Mucosa of gallbladder (tissue), 1 donor: ENCODE results near the gene MARCHF3. TPM values are rescaled to one million over a fixed set of nuclear protein-coding genes. Genes with fewer than 3 reads are reported as not detected.
"Not testable (repeated sequence)": the region's sequence is repeated elsewhere in the genome, so short reads cannot be mapped to it uniquely, and the experiment has no call there.

Source experiments
- DNase-seq: peaks from one replicate; pipeline ENCODE4 v3.0.0-alpha.2; 2020; ENCODE audit warnings: low spot score
- total RNA-seq: library from RNA; stranded (reverse); gene quantifications from one replicate; pipeline ENCODE4 v1.2.1, GENCODE V29; 2021
- donor health status: DM: no; HTN: no; CAD: no.

The MARCHF3 gene
- total RNA-seq, 1 donor from 2014 or later = 48.2 TPM

DNA sequence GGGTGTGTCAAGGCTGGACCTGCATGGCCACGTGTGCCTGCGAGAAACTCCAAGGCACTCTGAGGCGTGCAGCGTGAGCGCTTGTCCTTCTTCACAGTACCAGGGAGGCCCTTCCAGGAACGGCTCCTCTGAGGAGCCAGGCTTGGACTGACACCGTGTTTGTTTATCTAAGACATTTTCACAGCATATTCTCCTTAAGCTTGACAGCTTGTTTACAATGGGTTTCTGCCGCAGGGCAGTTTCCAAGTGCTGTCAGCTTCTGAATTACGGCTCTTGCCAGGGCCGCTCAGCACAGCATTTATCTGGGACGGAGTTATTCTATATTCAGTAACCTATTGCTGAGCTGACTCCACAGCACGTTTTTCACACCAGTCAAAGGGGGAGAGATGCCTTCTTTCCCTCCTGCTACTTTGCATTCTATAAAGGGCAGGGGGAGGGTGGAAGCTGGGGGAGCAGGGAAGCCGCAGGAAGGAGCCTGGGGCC is 155.0 kb downstream of the MARCHF3 start:
- no peak for DNase-seq

DNA sequence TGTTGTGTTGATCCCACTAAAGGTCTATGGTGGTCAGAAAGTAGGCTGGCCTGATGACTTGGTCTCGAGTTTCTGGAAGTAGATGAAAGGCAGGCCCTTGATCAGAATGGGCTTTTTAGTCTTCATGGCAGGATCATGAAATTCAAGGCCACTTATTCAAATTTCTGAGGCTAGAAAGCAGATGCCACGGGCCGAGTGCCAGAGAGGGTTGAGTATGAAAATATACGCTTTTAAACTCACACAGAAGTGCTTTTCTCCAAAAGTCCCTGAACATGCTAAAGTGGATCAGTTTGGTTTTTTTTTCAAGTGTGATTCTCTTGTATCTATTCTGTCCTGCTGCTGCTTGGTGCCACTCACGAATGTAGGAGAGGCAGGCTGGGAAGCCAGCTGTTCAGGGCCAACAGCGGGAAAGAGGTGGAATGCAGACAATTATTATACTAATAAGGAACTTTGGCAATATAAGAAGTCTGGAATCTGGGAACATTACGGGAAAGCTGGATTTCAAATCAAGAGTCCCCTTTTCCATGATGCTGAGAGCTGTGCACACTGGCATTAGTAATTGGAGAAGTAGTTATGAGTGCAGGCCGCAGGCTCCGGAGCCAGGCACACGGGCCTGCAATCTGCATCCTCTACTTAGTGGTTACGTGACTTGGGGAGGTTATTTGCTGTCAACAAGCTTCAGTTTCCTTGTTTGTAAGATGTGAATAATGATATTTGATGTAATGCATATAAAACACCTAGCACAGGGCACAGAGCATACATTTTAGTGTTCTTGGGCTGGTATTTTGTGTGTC is 157.6 kb downstream of the MARCHF3 start:
- no peak for DNase-seq

GRCh38 chr5:126871441-126871840 is 158.9 kb downstream of the MARCHF3 start:
- DNase-seq = no peak

DNA sequence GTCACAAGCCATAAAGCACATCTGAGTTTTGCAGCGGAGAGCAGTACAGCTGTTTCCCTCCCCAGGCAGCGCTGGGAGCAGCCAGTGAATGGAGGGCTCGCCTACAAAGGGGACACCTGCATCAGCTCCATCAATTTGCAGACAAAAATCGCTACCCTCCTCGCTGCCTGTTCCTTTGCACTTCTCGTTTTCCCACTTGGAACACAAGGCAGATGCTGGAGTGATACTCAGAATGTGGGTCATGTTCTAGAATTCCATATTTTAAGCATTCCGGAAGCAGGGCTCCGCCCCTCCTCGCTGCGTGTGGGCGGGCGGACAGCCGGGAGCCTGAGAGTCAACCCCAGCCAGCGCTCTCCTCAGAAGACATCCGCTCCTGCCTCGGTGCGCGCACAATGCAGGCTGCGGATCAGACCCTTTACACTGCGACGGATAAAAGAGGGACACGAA is 161.3 kb downstream of the MARCHF3 start:
- no peak for DNase-seq

GRCh38 chr5:126868338-126869004 is 161.9 kb downstream of the MARCHF3 start:
- DNase-seq = no peak

GRCh38 chr5:126866851-126867636 is 163.3 kb downstream of the MARCHF3 start:
- DNase-seq = no peak

DNA sequence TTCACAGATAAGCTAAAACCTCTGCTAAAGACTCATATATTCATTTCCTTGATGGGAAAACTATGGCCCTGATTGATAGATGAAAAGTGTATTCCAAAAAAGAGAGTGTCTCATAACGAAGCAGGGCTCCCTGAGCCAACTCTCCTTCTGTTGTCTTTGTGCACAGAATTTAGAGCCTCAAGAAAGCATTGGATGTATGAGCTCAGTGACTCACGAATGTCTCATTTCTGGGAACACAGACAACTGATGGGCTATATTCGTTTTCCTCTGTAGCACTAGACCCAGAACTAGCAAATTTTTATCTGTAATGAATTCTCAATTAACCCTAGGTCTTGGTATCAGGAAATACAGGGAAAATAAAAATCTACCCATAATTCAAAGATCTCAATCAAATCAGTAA is 165.1 kb downstream of the MARCHF3 start:
- no peak for DNase-seq

DNA sequence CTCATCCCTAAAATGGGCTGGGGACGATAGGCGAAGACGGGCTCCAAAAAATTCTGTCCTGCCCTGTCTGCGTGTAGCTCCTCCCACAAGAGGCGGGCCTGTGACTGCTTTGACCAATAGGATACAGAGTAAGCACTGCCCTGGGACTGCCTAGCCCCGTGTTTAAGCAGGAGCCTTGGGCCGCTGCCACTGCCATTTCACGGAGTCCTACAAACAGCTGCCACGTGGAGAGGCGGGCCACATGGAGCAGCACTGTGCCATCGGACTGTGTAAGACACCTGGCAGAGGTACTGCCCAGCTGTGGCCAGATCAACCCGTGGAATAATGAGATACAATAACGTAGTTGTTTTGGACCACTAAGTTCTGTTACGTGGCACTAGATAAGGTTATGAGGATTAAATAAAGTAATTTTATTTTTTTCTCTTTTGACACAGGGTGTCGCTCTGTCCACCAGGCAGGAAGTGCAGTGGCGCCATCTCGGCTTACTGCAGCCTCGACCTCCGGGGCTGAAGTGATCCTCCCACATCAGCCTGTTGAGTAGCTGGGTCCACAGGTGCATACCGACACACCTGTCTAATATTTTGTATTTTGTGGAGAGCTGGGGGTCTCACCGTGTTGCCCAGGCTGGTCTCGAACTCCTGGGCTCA is 166.2 kb downstream of the MARCHF3 start:
- no peak for DNase-seq

GRCh38 chr5:126863402-126863801 is 167.0 kb downstream of the MARCHF3 start:
- DNase-seq = no peak

DNA sequence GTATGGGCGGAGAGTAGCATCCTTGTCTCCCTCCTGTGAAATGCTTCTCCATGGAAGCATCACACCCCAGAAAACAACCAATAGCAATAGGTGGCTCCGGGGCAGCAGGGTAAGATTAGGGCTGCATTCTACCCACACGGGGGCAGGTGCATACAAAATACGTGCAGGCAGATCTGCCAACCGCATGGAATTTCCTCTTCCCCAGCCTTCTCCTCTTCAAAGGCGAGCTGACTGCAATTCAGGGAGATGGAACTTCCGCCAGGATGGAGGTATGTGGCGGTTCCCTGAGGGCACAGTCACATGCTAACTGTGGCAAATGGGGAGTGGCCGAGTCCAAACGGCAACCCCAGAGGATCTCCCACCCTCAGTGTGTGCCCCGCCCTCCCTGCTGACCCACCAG is 171.9 kb downstream of the MARCHF3 start:
- DNase-seq = no peak

DNA sequence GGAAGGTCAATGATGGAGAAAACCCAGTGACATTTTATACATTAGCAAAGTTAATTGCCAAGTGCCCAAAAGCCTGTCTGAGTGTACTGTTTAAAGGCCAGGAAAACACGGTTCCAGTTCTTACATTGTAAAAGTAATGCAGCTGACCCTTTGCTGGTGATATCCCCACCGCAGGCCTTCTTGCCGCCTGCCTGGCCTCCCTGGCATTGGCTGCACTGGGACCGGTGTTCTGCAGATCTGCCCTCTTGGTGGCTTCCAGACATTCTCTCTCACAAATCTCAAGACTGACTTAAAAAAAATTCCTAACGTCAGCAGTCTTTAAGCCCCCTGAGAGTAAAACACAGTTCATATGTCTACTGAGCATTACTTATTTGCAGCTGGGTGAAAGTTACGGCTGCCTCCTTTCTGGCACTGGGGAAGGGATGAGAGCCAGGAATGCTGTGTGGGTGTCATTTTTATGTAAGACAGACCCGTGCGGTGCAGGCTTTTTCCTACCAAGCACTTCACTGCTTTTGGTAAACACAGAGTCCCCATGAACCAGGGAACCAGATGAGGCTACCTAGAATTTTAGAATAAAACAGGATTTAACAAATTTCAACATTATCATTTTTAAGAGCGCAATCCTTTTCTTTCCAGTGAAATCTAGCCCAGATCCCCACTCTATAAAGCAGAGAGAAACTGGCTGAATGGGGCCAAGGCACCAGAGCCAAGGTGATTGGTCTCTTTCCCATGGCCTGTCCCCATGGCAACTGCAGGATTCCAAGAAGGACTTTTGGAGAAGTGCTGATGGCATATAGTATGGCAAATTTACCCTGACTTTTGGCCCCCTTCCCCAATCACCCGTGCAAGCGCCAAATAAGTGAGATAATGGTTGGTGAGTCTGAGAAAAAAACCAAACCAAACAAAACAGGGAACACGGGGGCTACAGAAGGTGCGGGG is 172.6 kb downstream of the MARCHF3 start:
- DNase-seq = peak; percentile 58

- no peak for DNase-seq
These were observed 175.1 kb downstream of the MARCHF3 start for GRCh38 chr5:126855266-126855665.

DNA sequence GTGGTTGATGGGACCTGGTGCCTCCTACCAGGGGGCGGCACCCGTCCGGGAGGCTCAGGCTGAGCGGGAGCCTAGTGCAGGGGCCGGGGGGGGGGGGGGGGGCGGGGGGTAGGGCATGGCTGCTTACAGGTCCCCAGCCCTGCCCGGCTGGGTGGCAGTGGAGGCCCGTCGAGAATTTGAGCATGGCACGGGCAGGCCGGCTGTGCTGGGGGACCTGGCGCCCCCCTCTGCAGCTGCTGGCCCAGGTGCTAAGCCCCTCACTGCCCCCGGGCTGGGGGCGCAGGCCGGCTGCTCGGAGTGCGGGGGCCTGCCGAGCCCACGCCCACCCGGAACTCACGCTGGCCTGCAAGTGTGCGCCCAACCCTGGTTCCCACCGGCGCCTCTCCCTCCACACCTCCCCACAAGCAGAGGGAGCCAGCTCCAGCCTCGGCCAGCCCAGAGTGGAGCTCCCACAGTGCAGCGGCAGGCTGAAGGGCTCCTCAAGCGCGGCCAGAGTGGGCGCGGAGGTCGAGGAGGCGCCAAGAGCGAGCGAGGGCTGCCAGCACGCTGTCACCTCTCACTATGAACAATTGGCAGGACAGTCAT is 175.7 kb downstream of the MARCHF3 start:
- no peak for DNase-seq

DNA sequence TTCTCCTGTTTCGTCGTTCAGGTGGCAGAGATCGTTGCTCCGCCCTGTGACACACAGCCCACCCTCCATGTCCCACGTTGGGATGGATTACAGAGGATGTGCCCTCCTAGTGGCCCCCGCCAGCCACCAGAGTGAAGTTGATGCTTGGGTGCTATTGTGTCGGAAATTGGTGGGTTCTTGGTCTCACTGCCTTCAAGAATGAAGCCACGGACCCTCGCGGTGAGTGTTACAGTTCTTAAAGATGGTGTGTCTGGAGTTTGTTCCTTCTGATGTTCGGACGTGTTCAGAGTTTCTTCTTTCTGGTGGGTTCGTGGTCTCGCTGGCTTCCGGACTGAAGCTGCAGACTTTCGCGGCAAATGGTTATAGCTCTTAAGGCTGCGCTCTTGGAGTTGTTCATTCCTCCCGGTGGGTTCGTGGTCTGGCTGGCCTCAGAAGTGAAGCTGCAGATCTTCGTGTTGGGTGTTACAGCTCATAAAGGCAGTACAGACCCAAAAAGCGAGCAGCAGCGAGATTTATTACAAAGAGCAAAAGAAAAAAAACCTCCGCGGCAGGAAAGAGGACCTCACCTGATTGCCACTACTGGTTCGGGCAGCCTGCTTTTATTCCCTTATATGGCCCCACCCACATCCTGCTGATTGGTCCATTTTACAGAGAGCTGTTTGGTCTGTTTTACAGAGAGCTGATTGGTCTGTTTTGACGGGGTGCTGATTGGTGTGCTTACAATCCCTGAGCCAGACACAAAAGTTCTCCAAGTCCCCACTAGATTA is 176.6 kb downstream of the MARCHF3 start:
- not testable (repeated sequence) for DNase-seq

DNA sequence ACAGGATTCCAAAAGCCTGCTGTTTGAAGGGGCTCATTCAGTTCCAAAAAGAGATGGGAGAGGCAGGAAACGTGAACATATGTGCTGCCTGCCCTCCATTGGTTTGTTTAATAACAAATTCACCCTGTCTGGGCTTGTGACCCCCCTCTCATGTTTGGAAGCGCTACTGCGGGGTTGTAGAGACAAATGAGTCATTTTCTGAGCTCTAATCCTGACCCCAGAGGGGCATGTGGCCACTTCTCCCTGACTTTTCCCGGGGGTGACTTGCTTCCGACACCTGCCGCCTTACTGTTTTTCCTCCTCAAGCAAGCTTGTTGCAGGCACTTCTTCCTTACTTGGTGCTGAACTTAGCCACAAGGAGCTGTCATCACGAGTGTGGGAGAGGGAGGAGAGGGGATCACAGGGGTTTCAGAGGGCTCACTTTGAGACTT is 177.5 kb downstream of the MARCHF3 start:
- no peak for DNase-seq

DNA sequence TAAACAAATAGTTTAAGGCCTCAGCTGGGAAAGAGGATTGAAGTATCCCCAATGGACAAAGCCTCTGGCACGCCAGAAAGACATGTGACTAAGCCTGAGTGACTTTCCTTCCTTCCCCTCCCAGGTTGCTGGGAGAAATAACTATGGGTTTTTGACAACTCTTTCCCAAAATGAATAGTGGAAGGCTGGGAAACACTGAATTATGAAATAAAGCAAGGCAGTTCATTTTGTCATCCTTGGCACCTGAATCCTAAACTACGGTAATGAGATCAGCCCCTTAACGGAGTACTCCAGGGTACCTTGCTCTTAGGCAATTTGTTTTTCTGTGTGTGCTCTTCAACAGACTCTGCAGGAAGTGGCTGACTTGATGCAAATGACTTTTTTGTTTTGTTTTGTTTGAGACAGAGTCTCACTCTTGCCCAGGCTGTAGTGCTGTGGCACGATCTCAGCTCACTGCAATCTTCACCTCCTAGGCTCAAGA is 178.2 kb downstream of the MARCHF3 start:
- DNase-seq = no peak

DNA sequence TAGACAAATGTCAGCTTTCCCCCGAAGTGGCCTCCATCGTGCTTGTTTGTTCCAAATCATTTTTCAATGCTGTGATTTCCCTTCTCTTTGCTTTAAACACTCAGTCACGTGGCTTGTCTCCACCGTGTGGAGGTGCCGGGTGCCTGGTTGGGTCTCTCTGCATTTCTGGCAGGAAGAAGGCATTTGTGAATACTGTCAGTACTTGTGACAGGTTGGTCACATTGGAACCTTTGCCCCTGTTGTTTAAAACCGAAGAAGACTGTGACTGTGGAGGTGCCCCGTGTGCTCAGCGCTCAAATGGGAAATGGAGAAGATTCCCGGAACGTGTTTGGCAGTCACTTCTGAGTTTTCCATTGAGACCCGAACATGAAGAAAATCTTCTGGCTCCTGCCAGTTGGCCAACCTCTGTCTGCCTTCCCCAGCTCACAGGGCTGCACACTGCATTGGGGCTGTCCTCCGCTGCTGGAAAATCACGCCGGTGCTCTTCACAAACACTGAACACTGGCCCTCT is 178.8 kb downstream of the MARCHF3 start:
- no peak for DNase-seq

DNA sequence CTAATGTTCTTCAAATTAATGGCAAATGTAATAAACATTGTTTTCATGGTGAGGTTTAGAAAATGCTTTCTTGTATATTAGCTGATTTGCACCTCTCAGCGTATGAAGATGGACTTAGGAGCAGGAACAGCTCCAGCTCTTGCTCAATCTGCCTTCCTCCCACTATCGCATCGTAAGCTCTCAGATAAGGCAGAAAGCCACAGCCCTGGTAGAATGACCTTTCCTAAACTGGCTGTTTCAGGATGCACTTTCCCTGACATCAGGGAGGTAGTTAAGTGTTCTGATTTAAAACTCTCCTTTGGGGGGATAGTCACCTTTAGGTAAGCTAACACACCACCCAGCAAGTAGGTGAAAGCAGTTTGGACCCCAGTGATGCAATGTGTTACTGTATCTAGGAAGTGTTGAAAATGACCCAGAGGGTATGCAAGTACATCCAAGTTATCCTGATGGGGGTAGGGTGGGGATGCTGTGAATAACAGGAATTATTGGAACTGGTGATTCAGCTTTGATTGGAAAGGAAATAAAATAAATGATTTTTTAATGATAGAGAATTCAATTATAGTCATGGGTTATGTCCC is 181.2 kb downstream of the MARCHF3 start:
- DNase-seq = no peak

DNA sequence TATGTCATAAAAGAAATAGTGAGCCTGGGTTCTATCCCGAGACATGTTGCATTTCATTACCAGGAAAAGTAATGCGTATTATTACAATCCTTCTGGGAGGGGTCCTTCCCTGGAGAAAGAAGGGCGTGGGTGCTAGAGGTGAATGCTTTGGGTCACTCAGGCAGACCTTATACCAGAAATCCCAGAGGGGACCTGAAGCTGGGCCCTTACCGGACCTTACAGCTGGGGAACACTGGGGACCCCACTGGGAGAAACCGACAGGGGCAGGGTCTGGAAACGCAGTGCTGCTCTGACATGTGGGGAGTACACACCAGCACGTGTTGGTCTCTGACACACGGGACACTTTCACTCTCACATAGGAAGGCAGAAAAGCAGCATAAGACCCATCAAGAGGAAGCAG is 182.1 kb downstream of the MARCHF3 start:
- no peak for DNase-seq
